Fibroblast of skin of right biceps (primary cell): ENCODE results near the gene RXRG.

ENCODE experiments used
- DNase-seq: peaks from one replicate; pipeline ENCODE4 v3.0.0-alpha.2; 2013

Gene RXRG

DNA sequence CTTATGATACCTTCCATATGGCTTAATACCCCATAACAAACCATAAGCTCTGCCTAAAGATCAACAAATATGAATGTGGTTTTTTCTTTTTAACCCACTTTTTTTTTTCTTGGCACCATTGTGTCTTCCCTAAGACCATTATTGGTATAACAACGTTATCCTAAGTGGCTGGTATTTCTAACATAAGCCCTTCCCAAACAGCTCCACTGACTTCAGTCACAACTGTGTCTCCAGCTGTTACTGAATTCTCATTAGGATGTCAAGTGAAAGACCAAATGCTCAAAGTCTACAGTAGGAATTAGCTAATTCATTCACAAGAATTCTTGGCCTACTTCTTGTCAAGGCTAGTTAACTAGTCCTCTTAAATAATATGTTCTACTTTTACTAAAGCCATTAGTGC lies 4.2 kb upstream of the RXRG start:
- DNase-seq: no peak

DNA sequence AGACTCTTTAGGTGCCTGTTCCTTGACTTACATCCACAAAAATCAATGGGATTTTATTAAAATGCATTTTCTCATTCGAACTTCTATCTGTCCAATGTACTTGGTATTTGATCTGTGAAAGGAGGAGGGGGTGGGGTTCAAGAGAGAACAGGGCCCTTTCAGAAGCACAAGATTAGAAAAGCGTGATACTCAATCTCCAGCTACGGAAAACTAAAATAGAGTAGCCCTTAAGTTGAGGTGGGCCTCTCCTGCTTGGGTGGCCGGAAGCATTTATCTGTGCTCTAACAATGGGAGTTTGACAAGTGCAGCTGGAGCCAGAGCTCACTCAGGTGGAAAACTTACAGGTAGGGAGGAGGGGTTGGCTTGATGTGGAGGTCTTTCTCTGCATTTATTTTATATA lies 462 bp upstream of the RXRG start:
- DNase-seq: no peak

GRCh38 chr1:165443539-165444311 lies 1.2 kb downstream of the RXRG start:
- no peak for DNase-seq

DNA sequence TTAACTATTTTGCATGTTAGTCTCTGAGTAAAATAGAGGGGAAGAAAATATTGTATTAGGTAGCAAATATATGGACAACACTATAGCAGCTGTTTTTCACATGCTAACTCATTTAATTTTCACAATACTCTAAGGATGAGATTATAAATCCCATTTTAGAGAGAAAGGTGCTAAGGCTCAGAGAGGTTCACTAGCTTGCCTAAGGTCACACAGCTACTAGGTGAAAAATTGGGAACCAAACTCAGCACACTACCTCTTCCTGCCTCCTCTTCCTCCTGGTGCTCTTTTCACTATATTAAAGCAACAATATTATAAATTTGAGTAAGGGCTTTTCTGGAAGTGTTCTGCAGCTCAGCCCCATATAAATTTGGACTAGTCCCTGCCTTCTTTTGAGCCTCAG lies 2.3 kb downstream of the RXRG start:
- DNase-seq: no peak

- no peak for DNase-seq
These were observed 2.9 kb downstream of the RXRG start for GRCh38 chr1:165442053-165442452.

GRCh38 chr1:165441166-165441880 lies 3.6 kb downstream of the RXRG start:
- no peak for DNase-seq

DNA sequence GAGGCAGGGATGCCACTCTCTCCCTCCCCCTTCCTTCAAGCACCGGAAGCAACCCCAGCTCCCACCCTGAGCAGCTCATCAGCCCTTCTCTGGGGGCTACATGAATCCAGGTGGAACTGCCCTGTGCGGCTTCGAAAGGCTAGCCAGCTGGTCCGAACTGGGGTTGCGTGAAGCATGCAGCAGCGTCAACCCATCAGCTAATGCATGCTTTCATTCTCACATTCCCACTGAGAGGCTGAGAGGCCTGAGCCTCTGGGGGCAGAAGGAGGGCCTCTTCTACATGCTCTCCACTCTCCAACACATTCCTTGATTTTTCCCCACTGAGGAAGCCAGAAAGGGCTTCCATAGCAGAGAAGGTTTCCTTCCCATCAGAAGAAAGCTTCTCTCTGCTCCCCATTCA lies 5.6 kb downstream of the RXRG start:
- DNase-seq: no peak

DNA sequence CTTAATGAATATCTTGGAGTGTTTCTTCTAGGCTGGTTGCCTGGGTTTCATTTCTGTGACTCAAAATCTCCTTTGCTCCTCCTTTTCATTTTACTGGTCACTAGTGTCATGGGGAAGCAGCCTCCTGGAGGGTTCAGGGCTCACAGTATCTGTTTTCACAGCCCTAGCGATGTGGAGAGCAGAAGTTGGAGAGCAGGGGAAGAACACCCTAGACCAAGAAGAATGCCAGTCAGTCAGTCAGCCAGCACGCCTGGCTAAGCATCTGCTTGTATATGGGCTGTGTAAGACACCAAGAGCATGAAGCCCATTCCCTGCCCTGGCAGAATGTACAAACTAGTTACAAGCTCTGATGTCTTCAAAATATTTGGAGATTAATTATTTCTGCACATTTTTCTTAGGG lies 7.9 kb downstream of the RXRG start:
- no peak for DNase-seq

DNA sequence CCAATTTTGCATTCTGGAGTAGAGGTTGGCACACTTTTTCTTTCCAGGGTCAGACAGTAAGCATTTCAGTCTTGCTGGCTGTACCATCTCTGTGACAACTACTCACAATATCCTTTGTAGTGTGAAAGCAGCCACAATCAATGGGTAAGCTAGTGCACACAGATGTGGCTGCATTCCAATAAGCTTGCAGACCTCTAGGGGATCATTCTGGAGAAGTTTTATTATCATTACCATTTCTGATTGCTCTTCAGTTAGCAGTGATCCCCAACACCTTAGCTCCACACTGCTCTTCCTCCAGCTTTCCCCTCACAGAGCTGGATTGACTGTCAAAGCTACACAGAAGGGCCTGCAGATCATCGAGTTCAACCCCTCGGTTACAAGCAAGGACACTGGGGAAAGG lies 9.1 kb downstream of the RXRG start:
- DNase-seq: no peak

DNA sequence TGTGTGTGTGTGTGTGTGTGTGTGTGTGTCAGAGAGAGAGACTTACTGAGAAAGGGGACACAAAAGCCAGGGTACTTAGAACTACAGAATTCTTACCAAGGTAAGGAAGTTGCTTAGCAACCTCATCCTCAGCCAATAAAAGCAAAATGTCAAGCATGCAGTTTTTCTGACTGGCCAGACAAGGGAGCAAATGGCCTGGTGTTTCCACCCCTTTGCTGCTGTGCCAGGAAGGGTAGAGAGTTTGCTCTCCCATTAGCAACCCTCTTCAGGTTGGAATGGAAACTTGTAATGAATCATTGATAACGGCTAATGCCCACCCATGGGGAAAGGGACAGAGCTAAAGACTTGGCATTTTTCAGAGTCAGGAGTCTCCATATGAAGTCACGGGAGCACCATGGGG lies 10.6 kb downstream of the RXRG start:
- DNase-seq: no peak

GRCh38 chr1:165431079-165431478 lies 13.8 kb downstream of the RXRG start:
- no peak for DNase-seq

DNA sequence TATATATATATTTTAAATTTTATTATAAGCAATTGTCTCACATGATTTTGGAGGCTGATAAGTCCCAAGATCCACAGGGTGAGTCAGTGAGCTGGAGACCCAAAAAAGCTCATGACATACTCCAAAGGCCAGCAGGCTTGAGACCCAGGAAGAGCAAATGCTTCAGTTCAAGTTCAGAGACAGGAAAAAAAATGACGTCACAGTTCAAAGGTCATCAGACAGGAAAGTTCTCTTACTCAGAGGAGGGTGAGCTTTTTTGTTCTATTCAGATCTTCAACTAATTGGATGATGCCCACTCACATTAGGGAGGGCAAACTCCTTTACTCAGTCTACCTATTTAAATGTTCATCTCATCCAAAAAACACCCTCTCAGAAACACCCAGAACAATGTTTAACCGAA lies 18.2 kb downstream of the RXRG start:
- no peak for DNase-seq

GRCh38 chr1:165425621-165426020 lies 19.3 kb downstream of the RXRG start:
- no peak for DNase-seq

DNA sequence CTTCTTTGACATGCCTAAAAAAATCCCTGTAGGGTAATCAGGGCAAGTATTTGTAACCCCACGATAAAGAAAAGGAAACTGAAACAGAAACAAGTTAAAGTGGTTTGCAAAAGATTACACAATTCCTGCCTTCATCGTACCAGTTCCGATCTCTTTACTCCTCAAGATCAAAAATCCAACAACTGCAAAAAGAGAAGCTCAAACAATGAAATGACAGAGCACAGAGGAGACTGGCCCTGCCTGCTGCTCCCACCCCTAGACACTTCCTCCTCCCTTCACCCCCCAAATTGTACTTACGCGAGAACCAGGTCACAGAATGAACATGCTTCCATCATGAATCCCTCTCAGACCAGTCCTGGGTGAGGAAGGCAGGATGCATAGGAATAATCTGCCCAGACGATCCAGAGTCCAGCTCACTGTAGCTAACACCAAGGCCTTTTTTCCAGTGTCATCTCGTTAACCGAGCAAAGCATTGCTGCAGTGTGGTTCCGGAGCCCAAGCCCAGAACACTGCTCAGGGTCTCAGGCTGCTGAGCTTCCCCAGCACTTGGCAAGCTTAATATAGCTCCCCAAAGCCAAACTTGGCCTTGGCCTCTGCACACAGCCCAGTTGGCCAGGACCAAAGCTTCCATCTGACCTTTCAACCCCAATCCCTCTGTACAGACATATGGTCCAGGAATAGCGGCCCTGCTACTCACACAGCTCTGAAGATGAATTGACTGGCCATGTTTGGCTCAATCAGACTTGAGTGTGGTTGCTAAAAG lies 20.3 kb downstream of the RXRG start:
- no peak for DNase-seq

GRCh38 chr1:165423136-165423535 lies 21.8 kb downstream of the RXRG start:
- no peak for DNase-seq

DNA sequence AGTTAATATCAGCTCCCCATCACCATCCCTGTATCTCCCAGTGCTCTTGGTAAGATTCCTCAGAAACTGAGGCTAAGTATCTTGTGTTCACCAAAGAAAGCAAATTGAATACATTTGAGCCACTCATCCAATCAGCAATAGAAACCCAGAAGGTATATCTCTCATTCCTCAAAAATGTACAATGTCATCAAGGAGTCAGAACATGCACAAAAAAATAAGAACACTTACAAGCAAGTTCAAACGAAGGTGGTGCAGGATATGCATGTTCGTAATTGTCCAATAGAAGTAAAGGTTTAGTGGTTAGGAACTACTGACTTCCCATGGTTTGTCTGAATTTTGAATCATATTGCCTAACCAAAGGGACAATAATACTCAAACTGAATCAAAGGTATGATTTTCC lies 24.3 kb downstream of the RXRG start:
- DNase-seq: no peak

DNA sequence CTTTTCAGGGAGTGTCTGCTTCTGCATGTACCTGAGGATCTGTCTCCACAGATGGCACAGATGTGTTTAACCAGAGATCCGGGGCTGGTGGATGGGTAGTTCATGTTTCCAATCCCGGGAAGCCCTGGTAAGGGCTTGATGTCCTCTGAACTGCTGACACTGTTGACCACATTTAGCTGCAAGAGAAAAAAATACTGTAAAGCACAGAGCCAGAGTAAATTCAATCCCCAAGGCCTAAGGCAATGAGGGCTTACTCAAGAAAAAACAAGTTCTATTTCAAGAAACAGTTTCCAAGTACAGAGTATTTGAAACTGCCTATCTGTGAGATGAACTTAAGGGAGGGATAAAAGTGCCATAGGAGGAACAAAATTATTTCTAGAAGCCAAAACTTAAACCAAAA lies 25.1 kb downstream of the RXRG start:
- no peak for DNase-seq

GRCh38 chr1:165418195-165418594 lies 26.7 kb downstream of the RXRG start:
- no peak for DNase-seq

- DNase-seq: no peak
These were observed 28.1 kb downstream of the RXRG start for GRCh38 chr1:165416876-165417275.

DNA sequence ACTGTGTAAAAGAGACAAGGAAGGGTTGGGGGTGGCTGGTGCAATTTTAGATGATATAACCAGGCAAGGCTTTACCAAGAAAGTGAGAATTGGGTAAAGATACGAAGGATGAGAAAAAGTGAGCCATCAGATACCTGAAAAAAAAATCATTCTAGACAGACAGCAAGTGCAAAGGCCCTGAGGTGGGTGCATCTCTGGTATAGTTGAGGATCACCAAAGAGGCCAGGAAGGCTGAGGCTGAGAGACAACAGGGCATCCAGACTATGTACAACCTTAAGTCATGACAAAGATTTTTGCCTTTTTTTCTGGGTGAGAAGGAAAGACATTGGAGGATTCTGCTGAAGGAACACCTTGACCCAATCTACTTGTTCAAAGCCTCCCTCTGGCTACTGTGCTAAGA lies 29.9 kb downstream of the RXRG start:
- DNase-seq: no peak

DNA sequence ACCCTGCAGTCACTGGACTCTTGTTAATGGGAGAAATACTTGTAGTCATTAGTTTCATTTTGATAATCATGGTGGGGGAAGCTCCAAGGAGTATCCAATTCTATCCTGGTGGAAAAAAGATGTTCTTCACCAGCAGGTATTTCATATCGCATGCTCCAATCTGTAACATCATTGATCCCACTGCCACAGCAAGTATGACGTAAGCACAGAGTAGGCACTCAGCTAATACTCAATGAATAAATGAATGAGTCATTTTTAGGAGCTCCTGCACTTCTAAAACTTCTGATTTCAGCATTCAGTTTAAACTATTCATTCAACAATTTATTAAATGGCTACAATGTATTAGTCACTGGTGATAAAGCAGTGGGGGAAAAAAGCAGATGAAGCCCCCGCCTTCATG lies 30.3 kb downstream of the RXRG start:
- no peak for DNase-seq

DNA sequence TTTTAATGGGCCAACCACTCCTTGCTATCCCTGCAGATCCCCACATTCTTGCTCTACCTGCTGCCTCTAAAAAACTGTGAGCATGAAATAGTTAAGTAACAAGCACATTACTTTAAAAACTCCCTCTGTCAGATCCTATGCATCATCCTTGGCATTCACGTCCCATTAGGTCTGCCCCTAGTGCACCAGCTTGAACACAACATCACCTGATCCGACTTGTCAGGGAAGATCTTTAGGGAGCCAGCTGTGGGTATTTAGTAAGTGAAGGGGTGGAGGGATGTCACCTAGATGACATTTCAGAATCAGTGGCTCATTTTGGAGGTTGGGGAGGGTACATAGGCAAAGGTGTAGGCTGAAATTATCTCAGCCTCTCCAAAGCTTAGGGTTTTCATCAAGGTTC lies 33.5 kb downstream of the RXRG start:
- DNase-seq: no peak

DNA sequence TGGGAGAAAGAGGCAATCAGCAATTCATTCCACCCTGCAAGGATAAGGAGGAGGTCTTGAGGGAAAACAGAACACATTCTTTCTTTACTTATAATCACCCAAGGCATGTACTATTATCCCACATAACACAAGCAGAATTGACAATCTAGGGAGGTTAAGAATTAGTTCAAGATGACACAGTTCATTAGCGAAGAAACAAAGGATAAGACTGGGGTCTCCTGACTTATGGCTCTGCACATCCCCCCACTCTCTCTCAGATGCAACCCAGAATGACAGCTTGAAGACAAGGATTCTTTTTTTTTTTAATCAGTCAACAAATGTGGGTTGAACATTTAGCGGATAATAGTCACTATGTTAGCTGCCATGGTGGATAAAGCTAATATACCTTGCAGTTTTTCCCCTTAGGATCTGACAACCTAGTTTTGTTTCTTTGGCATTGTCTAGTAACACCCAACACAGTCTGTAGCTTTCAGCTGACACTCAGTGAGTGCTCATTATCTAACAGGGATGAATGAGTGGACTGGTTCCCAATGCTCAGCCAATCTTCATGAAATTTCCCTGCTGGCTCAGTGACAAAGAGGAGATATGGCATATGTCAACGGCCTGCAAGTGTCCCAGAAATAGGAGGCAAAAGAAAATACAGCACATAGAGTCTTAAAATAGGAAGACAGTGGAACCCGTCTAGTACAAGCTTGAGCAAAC lies 35.1 kb downstream of the RXRG start:
- DNase-seq: no peak
